SJCRH30 (cell line): Measurements from ENCODE around the gene AGBL1. TPM values are rescaled to one million over a fixed set of nuclear protein-coding genes. Genes with fewer than 3 reads are reported as not detected.

Experiments used
- DNase-seq, 2 experiments: peaks; one replicate each; pipeline ENCODE4 v3.0.0-alpha.2; 2015 to 2020
- H3K27ac ChIP-seq: fragments of 250-450 bp; sonication (Bioruptor Pico); 2 replicates; pipeline ENCODE4 v1.5.1; 2020; ENCODE audit warnings: mild to moderate bottlenecking, moderate library complexity
- H3K27me3 ChIP-seq: fragments of 250-450 bp; sonication (Bioruptor Pico); 2 replicates; pipeline ENCODE4 v1.5.1; 2020; ENCODE audit warnings: mild to moderate bottlenecking, moderate library complexity
- H3K36me3 ChIP-seq: fragments of 250-450 bp; sonication (Bioruptor Pico); 2 replicates; pipeline ENCODE4 v1.5.1; 2020; ENCODE audit warnings: mild to moderate bottlenecking, moderate library complexity
- H3K4me1 ChIP-seq: fragments of 250-450 bp; sonication (Bioruptor Pico); 2 replicates; pipeline ENCODE4 v1.5.1; 2020; ENCODE audit warnings: mild to moderate bottlenecking, moderate library complexity
- H3K4me3 ChIP-seq: fragments of 250-450 bp; sonication (Bioruptor Pico); 2 replicates; pipeline ENCODE4 v1.5.1; 2020; ENCODE audit warnings: mild to moderate bottlenecking, moderate library complexity
- H3K9me3 ChIP-seq: fragments of 250-450 bp; sonication (Bioruptor Pico); replicated peaks from 2 replicates; pipeline ENCODE4 v1.5.1; 2020; ENCODE audit warnings: mild to moderate bottlenecking, moderate library complexity
- total RNA-seq: library from RNA; depleted of rRNA; stranded (reverse); fragments of >200 nt; shearing (Covaris generic); gene quantifications from 2 replicates; pipeline ENCODE4 v1.2.3, GENCODE V29; 2014

AGBL1 gene
- total RNA-seq, 1 experiment from 2014 or later: not detected

- Histone ChIP-seq H3K4me1 (no peaks in the 10 kb centered on the region), H3K27ac (no peak overlapping the region), H3K9me3 (no peaks in the 10 kb centered on the region), H3K36me3 (no peaks in the 10 kb centered on the region), H3K27me3 (no peaks in the 10 kb centered on the region), H3K4me3 (no peak overlapping the region)
- DNase-seq: no peak
These were observed 824.2 kb downstream of the AGBL1 start for GRCh38 chr15:86903642-86904421.

GRCh38 chr15:86905625-86906256 lies 826.1 kb downstream of the AGBL1 start:
- Histone ChIP-seq H3K4me1 (no peaks in the 10 kb centered on the region), H3K4me3 (no peak overlapping the region), H3K9me3 (no peaks in the 10 kb centered on the region), H3K27me3 (no peaks in the 10 kb centered on the region), H3K27ac (no peak overlapping the region), H3K36me3 (no peaks in the 10 kb centered on the region)
- no peak for DNase-seq

- no peaks in the 10 kb centered on the region for H3K27me3 ChIP-seq
- DNase-seq: no peak
These were observed 826.7 kb downstream of the AGBL1 start for GRCh38 chr15:86906376-86906775.

GRCh38 chr15:86911022-86911421 lies 831.4 kb downstream of the AGBL1 start:
- no peak overlapping the region for H3K27ac ChIP-seq
- H3K36me3 ChIP-seq: no peaks in the 10 kb centered on the region
- DNase-seq: no peak
- no peak overlapping the region for H3K4me3 ChIP-seq
- H3K27me3 ChIP-seq: no peaks in the 10 kb centered on the region; the same call in 1 of the 2 replicates
- no peaks in the 10 kb centered on the region for H3K9me3 ChIP-seq
- H3K4me1 ChIP-seq: no peaks in the 10 kb centered on the region

More at GRCh38 chr15:86906376-86906775, 826.7 kb downstream of the AGBL1 start:
- no peak overlapping the region for H3K27ac ChIP-seq
- H3K36me3 ChIP-seq: no peaks in the 10 kb centered on the region
- no peaks in the 10 kb centered on the region for H3K4me1 ChIP-seq
- H3K9me3 ChIP-seq: no peaks in the 10 kb centered on the region
- H3K4me3 ChIP-seq: no peak overlapping the region

GRCh38 chr15:86912661-86913060 lies 833.0 kb downstream of the AGBL1 start:
- no peak for DNase-seq
- H3K27me3 ChIP-seq: peaks cover 4% of the 10 kb centered on the region

GRCh38 chr15:86915811-86916331 lies 836.2 kb downstream of the AGBL1 start:
- peaks cover 10% of the 10 kb centered on the region for H3K27me3 ChIP-seq
- no peak overlapping the region for H3K4me3 ChIP-seq
- H3K9me3 ChIP-seq: no peaks in the 10 kb centered on the region
- no peaks in the 10 kb centered on the region for H3K4me1 ChIP-seq
- peak; percentile 7 to 52 for DNase-seq
- H3K27ac ChIP-seq: no peak overlapping the region
- H3K36me3 ChIP-seq: no peaks in the 10 kb centered on the region

More at GRCh38 chr15:86912661-86913060, 833.0 kb downstream of the AGBL1 start:
- no peak overlapping the region for H3K4me3 ChIP-seq
- H3K9me3 ChIP-seq: no peaks in the 10 kb centered on the region
- H3K36me3 ChIP-seq: no peaks in the 10 kb centered on the region
- no peak overlapping the region for H3K27ac ChIP-seq
- no peaks in the 10 kb centered on the region for H3K4me1 ChIP-seq

- no peak for DNase-seq
- Histone ChIP-seq H3K4me3 (no peak overlapping the region), H3K9me3 (no peaks in the 10 kb centered on the region)
These were observed 837.1 kb downstream of the AGBL1 start for GRCh38 chr15:86916671-86917360.

GRCh38 chr15:86917361-86917671 lies 837.6 kb downstream of the AGBL1 start:
- Histone ChIP-seq H3K36me3 (no peaks in the 10 kb centered on the region), H3K27me3 (peaks cover 10% of the 10 kb centered on the region), H3K4me3 (no peak overlapping the region), H3K9me3 (no peaks in the 10 kb centered on the region), H3K4me1 (no peaks in the 10 kb centered on the region), H3K27ac (no peak overlapping the region)
- no peak for DNase-seq

More at GRCh38 chr15:86916671-86917360, 837.1 kb downstream of the AGBL1 start:
- H3K27ac ChIP-seq: no peak overlapping the region
- peaks cover 10% of the 10 kb centered on the region for H3K27me3 ChIP-seq
- H3K4me1 ChIP-seq: no peaks in the 10 kb centered on the region
- no peaks in the 10 kb centered on the region for H3K36me3 ChIP-seq

- H3K4me3 ChIP-seq: no peak overlapping the region
- DNase-seq: no peak
- no peaks in the 10 kb centered on the region for H3K36me3 ChIP-seq
- H3K4me1 ChIP-seq: no peaks in the 10 kb centered on the region
- H3K27me3 ChIP-seq: peaks cover 10% of the 10 kb centered on the region
- no peaks in the 10 kb centered on the region for H3K9me3 ChIP-seq
- no peak overlapping the region for H3K27ac ChIP-seq
These were observed 839.9 kb downstream of the AGBL1 start for GRCh38 chr15:86919581-86919980.

- Histone ChIP-seq H3K9me3 (no peaks in the 10 kb centered on the region), H3K27me3 (peaks cover 4% of the 10 kb centered on the region; the same call in 1 of the 2 replicates), H3K4me1 (no peaks in the 10 kb centered on the region), H3K4me3 (no peak overlapping the region), H3K27ac (no peak overlapping the region), H3K36me3 (no peaks in the 10 kb centered on the region)
- no peak for DNase-seq
These were observed 849.8 kb downstream of the AGBL1 start for GRCh38 chr15:86929461-86929860.

- no peak for DNase-seq
- H3K27ac ChIP-seq: no peak overlapping the region
- H3K4me1 ChIP-seq: no peaks in the 10 kb centered on the region
- peaks cover 4% of the 10 kb centered on the region; the same call in 1 of the 2 replicates for H3K27me3 ChIP-seq
- H3K4me3 ChIP-seq: no peak overlapping the region
- no peaks in the 10 kb centered on the region for H3K9me3 ChIP-seq
- H3K36me3 ChIP-seq: no peaks in the 10 kb centered on the region
These were observed 852.8 kb downstream of the AGBL1 start for GRCh38 chr15:86932456-86932855.

GRCh38 chr15:86935841-86936240 lies 856.2 kb downstream of the AGBL1 start:
- DNase-seq: no peak
- no peak overlapping the region for H3K27ac ChIP-seq
- H3K4me1 ChIP-seq: no peaks in the 10 kb centered on the region
- H3K4me3 ChIP-seq: no peak overlapping the region
- H3K9me3 ChIP-seq: no peaks in the 10 kb centered on the region
- H3K36me3 ChIP-seq: no peaks in the 10 kb centered on the region
- H3K27me3 ChIP-seq: peaks cover 3% of the 10 kb centered on the region; the same call in 1 of the 2 replicates

GRCh38 chr15:86942285-86942684 lies 862.6 kb downstream of the AGBL1 start:
- H3K36me3 ChIP-seq: no peaks in the 10 kb centered on the region
- 0 out of 2 replicates have a peak, but pooled peaks cover 4% of the 10 kb centered on the region for H3K27me3 ChIP-seq
- H3K27ac ChIP-seq: no peak overlapping the region
- H3K4me3 ChIP-seq: no peak overlapping the region
- no peaks in the 10 kb centered on the region for H3K4me1 ChIP-seq
- H3K9me3 ChIP-seq: no peaks in the 10 kb centered on the region
- no peak for DNase-seq

- Histone ChIP-seq H3K4me1 (no peaks in the 10 kb centered on the region), H3K4me3 (no peak overlapping the region), H3K9me3 (no peaks in the 10 kb centered on the region), H3K27ac (no peak overlapping the region), H3K27me3 (no peaks in the 10 kb centered on the region), H3K36me3 (no peaks in the 10 kb centered on the region)
- no peak for DNase-seq
These were observed 869.0 kb downstream of the AGBL1 start for GRCh38 chr15:86948719-86949118.

GRCh38 chr15:86959254-86959653 lies 879.6 kb downstream of the AGBL1 start:
- Histone ChIP-seq H3K36me3 (no peaks in the 10 kb centered on the region), H3K27ac (no peak overlapping the region), H3K27me3 (no peaks in the 10 kb centered on the region), H3K4me3 (no peak overlapping the region), H3K9me3 (no peaks in the 10 kb centered on the region; the same call in 1 of the 2 replicates), H3K4me1 (no peaks in the 10 kb centered on the region)
- no peak for DNase-seq
